GM18502 (cell line): ENCODE data around the gene WDR19.
"Not testable (repeated sequence)": the region's sequence is repeated elsewhere in the genome, so short reads cannot be mapped to it uniquely, and the experiment has no call there.

ENCODE experiments used
- ATAC-seq: cut with Tn5 transposase; IDR thresholded peaks from one replicate; pipeline ENCODE4 v1.9.1; 2021; ENCODE audit warnings: mild to moderate bottlenecking; ENCODE audit not compliant: unreplicated experiment, poor library complexity

The WDR19 gene

GRCh38 chr4:39291686-39292085, 109.4 kb downstream of the WDR19 start:
- no peak for ATAC-seq

GRCh38 chr4:39292433-39292832, 110.1 kb downstream of the WDR19 start:
- ATAC-seq: not testable (repeated sequence)

- ATAC-seq: no peak
These were observed 113.5 kb downstream of the WDR19 start for GRCh38 chr4:39295784-39296183.

- no peak for ATAC-seq
These were observed 120.6 kb downstream of the WDR19 start for GRCh38 chr4:39302901-39303300.

GRCh38 chr4:39303871-39304270, 121.5 kb downstream of the WDR19 start:
- ATAC-seq: no peak

- ATAC-seq: no peak
These were observed 122.3 kb downstream of the WDR19 start for GRCh38 chr4:39304651-39305050.

- ATAC-seq: no peak
These were observed 123.8 kb downstream of the WDR19 start for GRCh38 chr4:39305912-39306677.

GRCh38 chr4:39308611-39309010, 126.3 kb downstream of the WDR19 start:
- ATAC-seq: no peak

- no peak for ATAC-seq
These were observed 130.5 kb downstream of the WDR19 start for GRCh38 chr4:39312816-39313215.

GRCh38 chr4:39319676-39320075, 137.3 kb downstream of the WDR19 start:
- no peak for ATAC-seq

- ATAC-seq: no peak
These were observed 138.2 kb downstream of the WDR19 start for GRCh38 chr4:39320381-39321115.

- ATAC-seq: no peak
These were observed 141.5 kb downstream of the WDR19 start for GRCh38 chr4:39323821-39324220.

GRCh38 chr4:39324446-39324845, 142.1 kb downstream of the WDR19 start:
- no peak for ATAC-seq

- no peak for ATAC-seq
These were observed 142.7 kb downstream of the WDR19 start for GRCh38 chr4:39324897-39325613.

GRCh38 chr4:39326468-39326977, 144.2 kb downstream of the WDR19 start:
- no peak for ATAC-seq

GRCh38 chr4:39330353-39330752, 148.0 kb downstream of the WDR19 start:
- no peak for ATAC-seq

GRCh38 chr4:39331191-39331590, 148.9 kb downstream of the WDR19 start:
- no peak for ATAC-seq
